ENCODE measurements around the gene VMAC. TPM values are rescaled to one million over a fixed set of nuclear protein-coding genes. Genes with fewer than 3 reads are reported as not detected.
A peak's percentile ranks its signal among the peaks of the same experiment; 100 is the strongest.

VMAC gene
- total and polyA plus RNA-seq, 5 donors from 2014 or later: 4.9 to 25.0 (median 8.1) TPM

DNA sequence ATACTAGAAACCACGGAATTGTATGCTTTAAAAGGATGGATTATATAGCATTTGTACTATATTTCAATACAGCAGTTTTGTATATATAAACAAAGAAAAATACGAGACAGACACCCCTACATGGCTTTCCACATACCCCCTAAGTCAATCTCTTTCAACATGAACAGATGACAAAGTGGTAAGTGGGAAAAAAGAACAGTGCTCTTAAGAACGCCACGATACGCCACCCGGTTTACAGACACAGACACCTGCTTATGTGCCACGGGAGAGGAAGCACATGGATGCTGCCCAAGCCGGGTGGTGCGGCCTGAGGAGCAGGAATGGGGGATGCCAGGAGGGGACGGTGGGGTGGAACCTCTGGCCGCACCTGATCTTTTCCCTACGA is 17.5 kb downstream of the VMAC start:
- H3K9me3 Mint-ChIP-seq: no peaks in the 10 kb centered on the region
- peak overlapping the region in 1 of 3 donors; percentile 38 for H3K27ac Mint-ChIP-seq
- Histone ChIP-seq H3K27me3 (ENCODE audit: control insufficient read depth, insufficient read depth, low read length) (no peaks in the 10 kb centered on the region), H3K36me3 (ENCODE audit: control insufficient read depth, insufficient read depth, low read length) (peaks cover 91% of the 10 kb centered on the region), H3K4me1 (ENCODE audit: control insufficient read depth, insufficient read depth, low read length, poor library complexity, severe bottlenecking) (no peaks in the 10 kb centered on the region), H3K4me3 (ENCODE audit: low read depth, low read length) (no peak overlapping the region), H3K27ac (ENCODE audit: insufficient read depth, low read length, poor library complexity, severe bottlenecking) (no peak overlapping the region), H3K9me3 (ENCODE audit: control insufficient read depth in 2 of 2, low read length in 2 of 2) (no peaks in the 10 kb centered on the region)
- peaks cover 0 to 3% (median 0%) of the 10 kb centered on the region in 4 donors for H3K4me1 Mint-ChIP-seq
- ATAC-seq (ENCODE audit: low read depth in 2 of 2) (no peak), DNase-seq (no peak)
- H3K36me3 Mint-ChIP-seq: peaks cover 16% of the 10 kb centered on the region
- no peaks in the 10 kb centered on the region for H3K27me3 Mint-ChIP-seq
- no peak overlapping the region for H3K4me3 Mint-ChIP-seq

DNA sequence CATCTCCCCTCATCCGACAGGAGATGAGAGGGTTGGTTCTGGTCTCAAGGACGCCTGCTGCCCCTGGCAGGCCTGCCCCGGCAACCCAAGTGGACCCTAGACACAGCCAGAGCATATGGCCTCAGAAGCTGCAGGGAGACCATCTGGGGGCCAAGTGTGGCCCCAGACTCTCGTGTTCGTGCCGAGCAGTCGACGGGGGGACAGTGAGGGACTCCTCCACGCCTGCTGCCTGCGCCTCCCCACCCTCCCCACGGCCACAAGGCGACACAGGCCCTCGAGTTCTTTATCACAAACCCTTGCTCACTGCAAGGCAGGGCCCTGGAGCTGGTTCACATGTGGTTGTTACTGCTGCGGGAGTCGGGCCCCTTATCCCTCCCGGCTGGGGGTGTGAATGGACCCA is 18.7 kb downstream of the VMAC start:
- H3K27ac ChIP-seq (ENCODE audit: insufficient read depth, low read length, poor library complexity, severe bottlenecking): no peak overlapping the region
- H3K9me3 ChIP-seq (ENCODE audit: control insufficient read depth in 2 of 2, low read length in 2 of 2): no peaks in the 10 kb centered on the region
- Mint-ChIP-seq H3K9me3 (peaks cover 0 to under 1% (median 0%) of the 10 kb centered on the region in 7 donors), H3K36me3 (peaks cover 23% of the 10 kb centered on the region), H3K4me1 (peaks cover 0 to 3% (median 0%) of the 10 kb centered on the region in 4 donors), H3K27me3 (no peaks in the 10 kb centered on the region), H3K4me3 (no peak overlapping the region), H3K27ac (no peak overlapping the region)
- H3K4me1 ChIP-seq (ENCODE audit: control insufficient read depth, insufficient read depth, low read length, poor library complexity, severe bottlenecking): no peaks in the 10 kb centered on the region
- no peak for DNase-seq
- H3K36me3 ChIP-seq (ENCODE audit: control insufficient read depth, insufficient read depth, low read length): peaks cover 92% of the 10 kb centered on the region
- no peak overlapping the region for H3K4me3 ChIP-seq (ENCODE audit: low read depth, low read length)
- no peaks in the 10 kb centered on the region for H3K27me3 ChIP-seq (ENCODE audit: control insufficient read depth, insufficient read depth, low read length)
- ATAC-seq (ENCODE audit: low read depth in 2 of 2): no peak

DNA sequence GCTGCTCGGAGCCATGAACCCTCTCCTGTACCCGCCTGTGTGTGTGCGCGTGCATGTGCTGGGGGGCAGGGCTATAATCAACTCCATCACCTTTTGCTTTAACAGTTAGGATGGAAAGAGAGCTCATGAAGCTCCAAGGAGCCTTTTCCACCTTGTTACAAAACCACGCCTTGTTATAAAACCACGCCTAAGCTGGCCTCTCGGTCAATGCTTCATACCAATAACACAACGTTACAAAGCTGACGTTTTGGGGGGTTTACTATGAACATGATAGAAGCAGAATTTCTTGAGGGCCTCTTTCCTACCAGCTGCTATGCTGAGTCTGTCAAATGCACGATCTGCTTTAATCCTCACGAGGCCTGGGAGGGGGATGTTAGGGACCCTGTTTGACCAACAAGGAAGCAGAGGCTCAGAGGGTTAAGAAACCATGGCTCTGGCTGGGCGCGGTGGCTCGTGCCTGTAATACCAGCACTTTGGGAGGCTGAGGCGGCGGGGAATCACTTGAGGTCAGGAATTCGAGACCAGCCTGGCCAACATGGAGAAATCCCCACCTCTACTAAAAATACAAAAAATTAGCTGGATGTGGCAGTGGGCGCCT is 21.3 kb downstream of the VMAC start:
- Mint-ChIP-seq H3K27ac (no peak overlapping the region), H3K4me1 (peaks cover 0 to 3% (median 0%) of the 10 kb centered on the region in 4 donors), H3K27me3 (no peaks in the 10 kb centered on the region), H3K9me3 (peaks cover 0 to 1% (median 0%) of the 10 kb centered on the region in 7 donors), H3K36me3 (peaks cover 37% of the 10 kb centered on the region), H3K4me3 (no peak overlapping the region)
- Histone ChIP-seq H3K9me3 (ENCODE audit: control insufficient read depth in 2 of 2, low read length in 2 of 2) (no peaks in the 10 kb centered on the region), H3K4me1 (ENCODE audit: control insufficient read depth, insufficient read depth, low read length, poor library complexity, severe bottlenecking) (no peaks in the 10 kb centered on the region), H3K36me3 (ENCODE audit: control insufficient read depth, insufficient read depth, low read length) (peaks cover 96% of the 10 kb centered on the region), H3K4me3 (ENCODE audit: low read depth, low read length) (no peak overlapping the region), H3K27me3 (ENCODE audit: control insufficient read depth, insufficient read depth, low read length) (no peaks in the 10 kb centered on the region), H3K27ac (ENCODE audit: insufficient read depth, low read length, poor library complexity, severe bottlenecking) (no peak overlapping the region)
- DNase-seq (no peak), ATAC-seq (ENCODE audit: low read depth in 2 of 2) (no peak)

DNA sequence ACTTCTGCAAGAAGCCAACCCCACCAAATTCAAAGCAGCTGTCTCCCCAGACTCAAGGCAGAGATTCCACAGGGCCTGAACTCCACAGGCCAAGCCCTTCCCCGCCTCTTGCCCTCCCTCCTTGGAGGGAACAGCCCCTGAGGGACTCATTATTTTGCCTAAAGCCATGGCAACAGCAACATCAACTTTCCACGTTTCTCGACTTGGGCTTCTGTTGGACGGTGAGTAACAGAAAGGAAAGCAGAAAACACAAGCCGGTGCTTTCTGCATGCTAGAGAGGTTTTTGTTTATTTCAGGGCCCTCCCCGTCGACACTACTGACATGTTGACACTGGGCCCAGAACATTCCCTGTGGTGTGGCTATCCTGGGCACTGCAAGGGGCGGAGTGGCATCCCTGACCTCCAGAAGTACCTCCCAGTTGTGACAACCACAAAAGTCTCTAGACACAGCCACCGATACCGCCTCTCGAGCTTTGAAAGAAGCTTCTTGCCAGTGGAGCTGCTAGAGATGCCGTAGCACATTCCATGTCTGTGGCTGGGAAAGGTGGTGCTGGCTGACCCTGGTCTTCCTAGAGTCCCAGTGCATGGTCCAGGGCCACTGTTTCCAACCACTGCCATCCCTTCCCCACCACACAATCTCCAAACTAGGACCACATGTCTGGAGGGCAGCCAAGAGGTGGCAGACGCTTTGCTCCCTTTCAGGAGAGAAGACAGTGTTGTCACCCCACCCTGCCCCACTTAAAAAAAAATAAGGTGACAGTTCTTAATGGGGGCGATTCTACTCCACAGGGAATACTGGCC is 22.2 kb downstream of the VMAC start:
- DNase-seq: no peak
- H3K27ac Mint-ChIP-seq: peak overlapping the region in 1 of 3 donors; percentile 66
- peaks cover 32% of the 10 kb centered on the region for H3K36me3 Mint-ChIP-seq
- Histone ChIP-seq H3K27ac (ENCODE audit: insufficient read depth, low read length, poor library complexity, severe bottlenecking) (no peak overlapping the region), H3K4me3 (ENCODE audit: low read depth, low read length) (no peak overlapping the region), H3K36me3 (ENCODE audit: control insufficient read depth, insufficient read depth, low read length) (peaks cover 96% of the 10 kb centered on the region), H3K27me3 (ENCODE audit: control insufficient read depth, insufficient read depth, low read length) (no peaks in the 10 kb centered on the region), H3K9me3 (ENCODE audit: control insufficient read depth in 2 of 2, low read length in 2 of 2) (no peaks in the 10 kb centered on the region), H3K4me1 (ENCODE audit: control insufficient read depth, insufficient read depth, low read length, poor library complexity, severe bottlenecking) (no peaks in the 10 kb centered on the region)
- no peak for ATAC-seq (ENCODE audit: low read depth in 2 of 2)
- H3K9me3 Mint-ChIP-seq: peaks cover 0 to 1% (median 0%) of the 10 kb centered on the region in 7 donors
- peaks cover 0 to 3% (median 0%) of the 10 kb centered on the region in 4 donors for H3K4me1 Mint-ChIP-seq
- H3K4me3 Mint-ChIP-seq: no peak overlapping the region
- no peaks in the 10 kb centered on the region for H3K27me3 Mint-ChIP-seq

DNA sequence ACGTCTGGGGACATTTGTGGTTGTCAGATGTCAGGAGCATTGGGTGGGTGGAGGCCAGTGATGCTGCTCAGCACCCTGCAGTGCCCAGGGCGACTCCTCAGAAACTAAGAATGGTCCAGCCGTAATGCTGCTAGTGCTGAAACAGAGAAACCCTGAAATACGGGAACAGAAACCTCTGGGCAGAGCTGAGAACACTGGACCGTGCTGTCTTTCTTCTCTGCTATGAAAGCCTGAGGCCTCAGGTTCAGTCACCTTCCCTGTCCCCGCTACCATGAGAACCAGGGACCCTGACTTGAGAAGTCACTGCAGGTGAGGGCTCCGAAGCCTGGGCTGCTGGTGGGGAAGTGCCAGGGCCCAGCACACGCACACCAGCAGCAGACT is 22.8 kb downstream of the VMAC start:
- no peak overlapping the region for H3K27ac ChIP-seq (ENCODE audit: insufficient read depth, low read length, poor library complexity, severe bottlenecking)
- Mint-ChIP-seq H3K36me3 (peaks cover 28% of the 10 kb centered on the region), H3K27ac (no peak overlapping the region), H3K4me1 (peaks cover 0 to 3% (median 0%) of the 10 kb centered on the region in 4 donors), H3K27me3 (no peaks in the 10 kb centered on the region), H3K4me3 (no peak overlapping the region), H3K9me3 (peaks cover 0 to 1% (median 0%) of the 10 kb centered on the region in 7 donors)
- DNase-seq: no peak
- H3K4me1 ChIP-seq (ENCODE audit: control insufficient read depth, insufficient read depth, low read length, poor library complexity, severe bottlenecking): no peaks in the 10 kb centered on the region
- H3K4me3 ChIP-seq (ENCODE audit: low read depth, low read length): no peak overlapping the region
- no peak for ATAC-seq (ENCODE audit: low read depth in 2 of 2)
- no peaks in the 10 kb centered on the region for H3K9me3 ChIP-seq (ENCODE audit: control insufficient read depth in 2 of 2, low read length in 2 of 2)
- H3K27me3 ChIP-seq (ENCODE audit: control insufficient read depth, insufficient read depth, low read length): no peaks in the 10 kb centered on the region
- peaks cover 96% of the 10 kb centered on the region for H3K36me3 ChIP-seq (ENCODE audit: control insufficient read depth, insufficient read depth, low read length)

DNA sequence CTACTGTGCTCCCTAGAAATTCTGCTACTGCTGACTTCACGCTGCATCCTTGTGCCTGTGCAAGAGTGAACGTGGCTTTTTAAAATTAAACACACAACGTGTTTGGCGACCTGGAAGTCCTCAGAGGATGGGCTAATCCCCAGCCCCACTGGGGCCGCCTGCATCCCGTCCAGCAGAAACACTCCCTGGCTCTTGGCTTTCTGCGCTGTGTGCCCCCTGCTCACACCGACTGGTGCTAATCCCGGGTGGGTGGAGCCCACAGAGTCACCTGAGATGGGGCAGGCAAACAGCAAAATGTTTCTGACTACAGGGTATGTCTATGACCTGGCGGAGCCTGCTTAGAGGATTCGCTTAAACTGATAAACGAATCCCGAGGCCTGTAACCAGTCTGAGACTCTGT is 24.5 kb downstream of the VMAC start:
- no peak overlapping the region for H3K4me3 Mint-ChIP-seq

DNA sequence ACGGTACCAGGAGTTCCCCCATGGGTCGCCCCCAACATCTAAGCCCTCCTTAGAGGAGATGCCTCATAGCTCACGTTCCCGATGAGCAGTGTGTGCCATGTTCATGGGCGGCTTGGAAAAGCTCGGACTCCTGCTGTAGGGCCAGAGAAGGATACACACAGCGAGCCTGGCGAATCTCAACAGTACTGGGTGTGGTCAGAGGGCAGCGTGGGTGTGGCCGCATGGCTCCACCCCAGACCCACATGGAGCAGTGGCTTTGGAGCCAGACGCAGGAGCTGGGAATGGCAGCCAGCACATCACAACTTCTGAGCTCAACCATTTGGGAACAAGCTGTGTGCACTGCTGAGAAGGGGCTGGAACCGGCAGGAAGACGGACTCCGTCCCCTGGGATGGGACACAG is 25.0 kb downstream of the VMAC start:
- Histone ChIP-seq H3K36me3 (ENCODE audit: control insufficient read depth, insufficient read depth, low read length) (peaks cover 93% of the 10 kb centered on the region), H3K9me3 (ENCODE audit: control insufficient read depth in 2 of 2, low read length in 2 of 2) (no peaks in the 10 kb centered on the region), H3K4me3 (ENCODE audit: low read depth, low read length) (no peak overlapping the region), H3K4me1 (ENCODE audit: control insufficient read depth, insufficient read depth, low read length, poor library complexity, severe bottlenecking) (no peaks in the 10 kb centered on the region), H3K27ac (ENCODE audit: insufficient read depth, low read length, poor library complexity, severe bottlenecking) (no peak overlapping the region), H3K27me3 (ENCODE audit: control insufficient read depth, insufficient read depth, low read length) (no peaks in the 10 kb centered on the region)
- ATAC-seq (ENCODE audit: low read depth in 2 of 2) (no peak), DNase-seq (no peak)
- H3K4me3 Mint-ChIP-seq: no peak overlapping the region
- H3K27me3 Mint-ChIP-seq: no peaks in the 10 kb centered on the region
- H3K4me1 Mint-ChIP-seq: peaks cover 0 to 2% (median 0%) of the 10 kb centered on the region in 4 donors
- H3K36me3 Mint-ChIP-seq: peaks cover 22% of the 10 kb centered on the region
- peaks cover 0 to 1% (median 0%) of the 10 kb centered on the region in 7 donors for H3K9me3 Mint-ChIP-seq
- no peak overlapping the region for H3K27ac Mint-ChIP-seq

More for the DNA sequence above, 24.5 kb downstream of the VMAC start:
- H3K27ac ChIP-seq (ENCODE audit: insufficient read depth, low read length, poor library complexity, severe bottlenecking): no peak overlapping the region
- no peaks in the 10 kb centered on the region for H3K4me1 ChIP-seq (ENCODE audit: control insufficient read depth, insufficient read depth, low read length, poor library complexity, severe bottlenecking)
- H3K9me3 ChIP-seq (ENCODE audit: control insufficient read depth in 2 of 2, low read length in 2 of 2): no peaks in the 10 kb centered on the region
- H3K36me3 Mint-ChIP-seq: peaks cover 24% of the 10 kb centered on the region
- H3K4me1 Mint-ChIP-seq: peaks cover 0 to under 1% (median 0%) of the 10 kb centered on the region in 4 donors
- H3K27me3 Mint-ChIP-seq: no peaks in the 10 kb centered on the region
- H3K27me3 ChIP-seq (ENCODE audit: control insufficient read depth, insufficient read depth, low read length): no peaks in the 10 kb centered on the region
- no peak for DNase-seq
- ATAC-seq (ENCODE audit: low read depth in 2 of 2): no peak
- H3K9me3 Mint-ChIP-seq: peaks cover 0 to 1% (median 0%) of the 10 kb centered on the region in 7 donors
- no peak overlapping the region for H3K4me3 ChIP-seq (ENCODE audit: low read depth, low read length)
- H3K36me3 ChIP-seq (ENCODE audit: control insufficient read depth, insufficient read depth, low read length): peaks cover 93% of the 10 kb centered on the region
- H3K27ac Mint-ChIP-seq: no peak overlapping the region
